GM10248 (cell line): ENCODE measurements around the gene AQP5.

Source experiments
- CTCF ChIA-PET: fragments of 300-600 bp; sonication (Branson Sonifier 250); formaldehyde crosslinking; extraction: SDS; loops from one replicate; lab custom pipeline; 2021; ENCODE audit warnings: antibody characterized with exemption; lab: Yijun Ruan, JAX
- POLR2A ChIA-PET: fragments of 350-650 bp; sonication (Branson Sonifier 250); formaldehyde crosslinking; extraction: SDS; loops from one replicate; lab custom pipeline; 2020; ENCODE audit warnings: antibody characterized with exemption; lab: Yijun Ruan, JAX
- DNase-seq: peaks from one replicate; pipeline ENCODE4 v3.0.0; 2012; ENCODE audit errors: extremely low spot score
- TF ChIP-seq, protein P1 (sequence below): IDR thresholded peaks from 2 replicates; pipeline ENCODE4 v1.5.1; 2012; ENCODE audit warnings: mild to moderate bottlenecking, low read depth; ENCODE audit errors: extremely low read depth, missing control alignments, control extremely low read depth

Gene AQP5

DNA sequence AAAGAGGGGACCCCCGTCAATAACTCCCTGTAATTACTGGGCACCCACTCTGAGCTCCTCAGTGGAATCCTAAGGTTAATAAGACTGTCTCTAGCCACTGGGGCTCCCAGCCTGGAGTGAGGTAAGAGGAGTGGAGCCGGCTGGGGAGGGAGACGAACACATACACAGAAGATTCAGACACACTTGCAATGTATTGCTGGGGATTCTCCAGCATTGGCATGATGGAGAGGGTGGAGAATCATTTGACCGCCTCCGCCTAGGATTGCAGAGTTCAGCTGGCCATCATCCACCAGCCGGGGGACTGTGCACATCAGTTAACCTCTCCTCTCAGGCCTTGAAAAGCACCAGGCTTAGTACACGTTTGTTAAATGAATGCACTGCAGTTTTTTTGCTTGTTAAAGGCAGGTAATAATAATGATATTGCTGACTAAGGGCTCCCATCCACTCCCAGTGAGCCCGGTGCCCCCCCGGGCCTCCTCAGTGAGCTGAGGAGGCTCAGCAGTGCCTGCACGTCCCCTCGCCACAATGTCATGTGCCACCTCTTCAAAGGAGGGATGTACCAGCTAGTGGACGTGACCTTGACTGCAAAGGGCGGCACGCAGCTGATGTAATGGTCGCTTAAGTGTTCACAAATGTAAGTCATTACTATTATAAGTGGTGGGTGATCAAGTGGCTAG, 37.7 kb upstream of the AQP5 start:
- no peak for DNase-seq
- POLR2A ChIA-PET, result no interaction called here
- TF ChIP-seq, protein P1, sequence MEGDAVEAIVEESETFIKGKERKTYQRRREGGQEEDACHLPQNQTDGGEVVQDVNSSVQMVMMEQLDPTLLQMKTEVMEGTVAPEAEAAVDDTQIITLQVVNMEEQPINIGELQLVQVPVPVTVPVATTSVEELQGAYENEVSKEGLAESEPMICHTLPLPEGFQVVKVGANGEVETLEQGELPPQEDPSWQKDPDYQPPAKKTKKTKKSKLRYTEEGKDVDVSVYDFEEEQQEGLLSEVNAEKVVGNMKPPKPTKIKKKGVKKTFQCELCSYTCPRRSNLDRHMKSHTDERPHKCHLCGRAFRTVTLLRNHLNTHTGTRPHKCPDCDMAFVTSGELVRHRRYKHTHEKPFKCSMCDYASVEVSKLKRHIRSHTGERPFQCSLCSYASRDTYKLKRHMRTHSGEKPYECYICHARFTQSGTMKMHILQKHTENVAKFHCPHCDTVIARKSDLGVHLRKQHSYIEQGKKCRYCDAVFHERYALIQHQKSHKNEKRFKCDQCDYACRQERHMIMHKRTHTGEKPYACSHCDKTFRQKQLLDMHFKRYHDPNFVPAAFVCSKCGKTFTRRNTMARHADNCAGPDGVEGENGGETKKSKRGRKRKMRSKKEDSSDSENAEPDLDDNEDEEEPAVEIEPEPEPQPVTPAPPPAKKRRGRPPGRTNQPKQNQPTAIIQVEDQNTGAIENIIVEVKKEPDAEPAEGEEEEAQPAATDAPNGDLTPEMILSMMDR, result no peak
- CTCF ChIA-PET, result interaction anchor here (1.0 to 2.5 kb wide), 2 partner anchors 22 to 43 kb away, joined by 3 to 7 read pairs; no protein-coding TSS in a partner anchor

DNA sequence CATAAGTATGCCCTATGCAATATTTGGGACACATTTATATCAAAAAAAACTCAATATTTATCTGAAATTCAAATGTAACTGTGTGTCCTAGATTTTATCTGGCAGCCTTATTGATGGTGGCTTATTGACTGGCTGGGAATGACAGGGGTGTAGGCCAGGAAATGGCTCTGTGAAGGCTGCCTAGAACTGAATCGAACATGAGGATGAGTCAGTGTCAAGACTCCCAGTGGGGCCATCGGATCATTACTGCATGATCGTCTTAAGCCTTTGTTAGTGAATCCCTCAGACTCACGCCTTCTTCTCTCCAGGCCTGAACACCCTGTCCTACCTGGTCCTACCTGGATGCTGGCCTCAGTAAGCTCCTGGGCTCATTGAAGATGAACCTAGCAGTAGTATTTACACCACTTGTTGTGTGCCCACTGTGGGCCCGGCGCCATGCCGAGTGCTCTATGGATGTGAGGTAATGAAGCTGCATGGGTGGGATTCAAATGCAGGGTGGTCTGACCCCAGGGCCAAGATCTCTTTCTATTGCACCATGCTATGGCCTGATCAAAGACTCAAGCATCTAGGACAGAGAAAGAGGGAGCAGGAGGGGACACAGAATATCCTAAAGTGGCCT, 36.9 kb upstream of the AQP5 start:
- TF ChIP-seq, protein P1, result no peak
- ChIA-PET CTCF (interaction anchor here (2.5 kb wide), 1 partner anchor 42 kb away, joined by 7 read pairs; no protein-coding TSS in a partner anchor), POLR2A (no interaction called here)
- DNase-seq, result no peak

DNA sequence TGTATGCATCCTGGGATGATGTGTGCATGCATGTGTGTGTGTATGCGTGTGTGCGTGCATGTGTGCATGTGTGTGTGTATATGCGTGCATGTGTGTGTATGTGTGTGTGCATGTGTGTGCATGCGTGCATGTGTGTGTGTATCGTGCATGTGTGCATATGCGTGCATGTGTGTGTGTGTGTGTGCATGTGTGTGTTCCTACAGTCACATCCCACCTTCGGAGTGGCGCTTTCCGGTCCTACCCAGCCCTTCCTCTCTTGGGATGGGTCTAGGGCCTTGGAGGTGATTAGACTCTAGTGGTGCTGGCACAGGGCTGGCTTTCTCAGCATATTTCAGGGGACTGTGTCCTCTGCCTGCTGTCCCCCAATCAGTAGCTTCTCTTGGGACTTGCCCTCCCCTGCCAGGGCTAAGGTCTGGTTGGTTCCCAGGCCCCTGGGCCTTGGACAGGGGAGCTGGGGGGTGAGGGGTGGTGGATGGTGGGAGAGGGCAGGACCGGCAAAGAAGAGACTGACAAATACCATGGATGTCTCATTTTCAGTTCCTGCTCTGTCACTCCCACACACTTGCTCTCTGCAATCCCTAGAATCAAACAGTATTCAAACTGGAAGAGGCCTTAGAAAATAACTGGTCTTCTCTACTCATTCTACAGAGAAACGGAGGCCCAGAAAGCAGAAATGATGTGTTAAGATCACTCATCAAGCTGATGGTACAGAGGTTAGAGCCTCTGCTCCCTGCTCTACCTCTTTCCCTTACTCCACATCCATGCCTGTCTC, 36.1 kb upstream of the AQP5 start:
- ChIA-PET POLR2A (no interaction called here), CTCF (interaction anchor here (2.5 to 10.0 kb wide), 2 partner anchors 21 to 41 kb away, joined by 7 to 65 read pairs; no protein-coding TSS in a partner anchor)
- no peak for DNase-seq
- TF ChIP-seq, protein P1, result no peak

DNA sequence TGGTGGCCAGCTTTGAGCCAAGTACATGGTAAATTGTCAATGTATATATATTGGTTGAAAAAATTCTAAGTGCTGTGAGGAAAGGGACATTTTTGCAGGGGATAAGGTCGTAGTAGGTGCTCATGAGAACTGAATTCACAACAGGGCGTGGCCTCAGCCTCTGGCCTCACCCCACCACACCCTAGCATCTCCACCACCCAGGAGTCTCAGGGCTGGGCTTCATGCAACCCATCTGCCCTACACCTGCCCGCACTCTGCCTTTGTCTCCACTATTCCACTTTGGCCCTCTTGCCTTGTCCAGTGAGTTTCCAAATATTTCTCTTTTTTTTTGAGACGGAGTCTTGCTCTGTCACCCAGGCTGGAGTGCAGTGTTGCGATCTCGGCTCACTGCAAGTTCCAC, 33.2 kb upstream of the AQP5 start:
- TF ChIP-seq, protein P1, result no peak
- CTCF ChIA-PET, result interaction anchor here (0.7 to 10.0 kb wide), 5 partner anchors 13 to 39 kb away, joined by 3 to 65 read pairs (median 4); no protein-coding TSS in a partner anchor
- no peak for DNase-seq
- POLR2A ChIA-PET, result no interaction called here

DNA sequence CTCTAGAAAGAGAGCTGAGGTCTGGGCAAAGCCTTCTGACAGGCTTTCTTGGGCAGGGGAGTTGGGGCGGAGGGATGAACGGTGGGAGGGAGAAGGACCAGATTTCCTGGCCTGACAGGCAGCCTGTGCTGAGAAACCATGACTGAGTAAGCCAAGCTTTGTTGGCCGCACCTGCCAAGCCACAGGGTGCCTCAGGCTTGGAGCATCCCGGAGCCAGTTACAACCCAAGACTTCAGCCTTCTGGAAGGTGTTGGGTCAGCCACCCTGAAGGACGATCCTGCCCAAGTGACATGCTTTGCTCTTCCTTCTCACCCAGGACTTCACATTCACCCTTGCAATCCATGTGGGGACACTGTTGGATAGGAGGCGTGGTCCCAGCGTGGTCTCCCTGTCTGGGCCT, 32.1 kb upstream of the AQP5 start:
- DNase-seq, result no peak
- TF ChIP-seq, protein P1, result no peak
- CTCF ChIA-PET, result interaction anchor here (0.7 to 10.0 kb wide), 4 partner anchors 11 to 38 kb away, joined by 3 to 65 read pairs (median 10); no protein-coding TSS in a partner anchor
- POLR2A ChIA-PET, result no interaction called here
